Endometrium (tissue), 2 donors: ENCODE data around the gene MFN1.
A peak's percentile ranks its signal among the peaks of the same experiment; 100 is the strongest.

ENCODE experiments used
- FAIRE-seq: peaks from 2 replicates; lab custom pipeline; 2012; peaks lifted over from hg19 to GRCh38; lab: Jason Lieb, UNC
- donor health status: control.
- donor health status: control.

Gene MFN1

GRCh38 chr3:179348325-179349013 lies 960 bp downstream of the MFN1 start:
- no peak for FAIRE-seq

- no peak for FAIRE-seq
Measured at GRCh38 chr3:179355996-179356395, 8.5 kb downstream of the MFN1 start.

DNA sequence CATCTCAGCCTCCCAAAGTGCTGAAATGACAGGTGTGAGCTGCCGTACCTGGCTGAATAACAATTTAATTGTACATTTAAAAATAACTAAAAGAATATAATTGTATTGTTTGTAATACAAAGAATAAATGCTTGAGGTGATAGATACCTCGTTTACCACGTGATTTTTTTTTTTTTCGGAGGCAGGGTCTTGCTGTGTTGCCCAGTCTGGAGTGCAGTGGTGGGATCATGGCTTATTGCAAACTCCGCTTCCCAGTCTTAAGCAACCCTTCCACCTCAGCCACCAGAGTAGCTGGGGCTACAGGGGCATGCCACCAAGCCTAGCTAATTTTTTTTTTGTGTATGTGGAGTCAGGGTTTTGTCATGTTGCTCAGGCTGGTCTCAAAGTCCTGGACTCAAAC lies 15.8 kb downstream of the MFN1 start:
- no peak for FAIRE-seq

GRCh38 chr3:179369621-179370020 lies 22.1 kb downstream of the MFN1 start:
- peak; percentile 18 for FAIRE-seq

DNA sequence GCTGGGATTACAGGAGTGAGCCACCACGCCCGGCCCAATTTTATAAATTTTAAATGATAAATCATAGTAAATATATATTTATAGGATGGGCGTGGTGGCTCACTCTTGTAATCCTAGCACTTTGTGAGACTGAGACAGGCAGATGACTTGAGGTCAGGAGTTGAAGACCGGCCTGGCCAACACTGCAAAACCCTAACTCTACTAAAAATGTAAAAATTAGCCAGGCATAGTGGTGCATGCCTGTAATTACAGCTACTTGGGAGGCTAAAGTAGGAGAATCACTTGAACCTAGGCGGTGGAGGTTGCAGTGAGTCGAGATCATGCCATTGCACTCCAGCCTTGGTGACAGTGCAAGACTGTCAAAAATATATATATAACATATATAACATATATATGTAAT lies 26.4 kb downstream of the MFN1 start:
- FAIRE-seq = no peak

- FAIRE-seq = no peak
Measured at GRCh38 chr3:179375091-179375999, 27.8 kb downstream of the MFN1 start.

GRCh38 chr3:179376474-179376873 lies 29.0 kb downstream of the MFN1 start:
- no peak for FAIRE-seq

DNA sequence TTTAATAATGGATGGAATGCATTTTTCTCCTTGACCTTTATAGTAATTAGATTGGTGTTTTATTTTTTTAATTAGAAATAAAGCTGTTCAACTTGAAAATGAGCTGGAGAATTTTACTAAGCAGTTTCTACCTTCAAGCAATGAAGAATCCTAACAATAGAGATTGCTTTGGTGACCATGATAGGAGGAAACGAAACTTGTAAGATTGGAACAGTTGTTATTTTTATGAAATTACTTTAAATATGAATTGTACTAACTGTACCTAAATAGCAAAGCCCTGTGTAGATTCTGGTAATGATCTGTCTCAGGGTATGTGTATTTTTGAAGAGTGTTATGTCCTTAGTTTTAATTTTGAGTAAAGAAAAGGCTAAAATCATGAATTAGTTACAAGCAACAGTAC lies 44.4 kb downstream of the MFN1 start:
- no peak for FAIRE-seq

DNA sequence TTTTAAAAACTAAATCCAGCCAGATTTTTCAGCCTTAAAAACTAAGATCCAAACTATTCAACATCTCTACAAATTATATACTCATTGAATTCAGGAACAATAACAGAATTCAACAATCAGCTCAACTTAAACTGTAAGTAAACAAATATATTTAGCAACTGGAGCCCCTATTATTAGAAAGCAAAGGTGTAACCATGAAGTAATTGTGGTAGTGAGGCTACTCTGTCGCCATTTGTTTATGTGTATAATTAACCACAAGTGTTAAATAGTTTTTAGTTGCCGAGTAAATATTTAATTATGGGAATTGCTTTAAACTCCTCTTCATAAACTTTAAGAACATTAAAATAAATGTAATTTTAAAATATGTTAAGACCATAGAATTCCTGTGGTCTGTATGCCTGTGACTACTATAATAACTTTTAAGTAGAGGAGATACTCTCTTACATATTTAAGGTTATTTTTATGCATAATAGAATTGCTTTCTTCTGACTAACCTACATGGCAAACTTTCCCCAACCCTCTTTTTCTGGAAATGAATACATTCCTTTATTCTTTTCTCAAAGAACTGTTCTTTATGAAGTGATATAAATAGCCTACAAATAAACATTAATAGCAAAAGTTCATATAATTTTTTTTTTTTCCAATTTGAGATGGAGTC lies 51.2 kb downstream of the MFN1 start:
- FAIRE-seq = no peak

DNA sequence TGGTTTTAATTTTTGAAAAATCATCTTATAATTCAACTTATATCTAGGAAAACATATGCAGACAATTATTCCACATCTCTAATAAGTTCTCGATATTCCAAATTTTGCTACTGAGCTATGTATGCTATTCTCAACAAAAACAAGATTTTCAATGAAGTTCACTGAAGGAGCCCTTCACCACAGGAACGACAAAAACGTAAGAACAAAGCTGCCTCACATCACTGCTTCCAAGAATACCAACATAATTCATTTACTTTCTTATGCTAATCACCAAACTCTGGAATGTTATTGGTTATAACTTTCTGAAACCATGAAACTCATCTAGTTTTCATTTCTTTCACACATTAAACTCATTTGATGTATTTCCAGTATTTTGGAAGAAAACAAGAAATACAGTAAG lies 54.1 kb downstream of the MFN1 start:
- FAIRE-seq = no peak

- FAIRE-seq = no peak
Measured at GRCh38 chr3:179402963-179403362, 55.5 kb downstream of the MFN1 start.

DNA sequence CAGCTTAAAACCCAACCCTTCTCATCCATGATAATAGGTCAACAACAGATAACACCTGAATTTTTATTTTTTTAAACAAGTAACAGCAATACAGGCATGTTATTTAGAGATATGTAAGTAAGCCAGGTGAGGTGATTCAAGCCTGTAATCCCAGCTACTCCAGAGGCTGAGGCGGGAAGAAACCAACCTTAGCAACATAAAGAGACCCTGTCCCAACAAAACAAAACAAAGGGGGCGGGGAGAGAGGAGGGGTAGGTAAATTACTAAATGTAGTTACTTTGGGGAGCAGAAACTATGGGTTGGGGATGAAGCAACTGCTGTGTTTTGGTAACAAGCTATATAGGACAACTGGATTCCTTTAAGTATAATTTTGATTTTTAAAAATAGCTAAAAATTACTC lies 56.8 kb downstream of the MFN1 start:
- no peak for FAIRE-seq

DNA sequence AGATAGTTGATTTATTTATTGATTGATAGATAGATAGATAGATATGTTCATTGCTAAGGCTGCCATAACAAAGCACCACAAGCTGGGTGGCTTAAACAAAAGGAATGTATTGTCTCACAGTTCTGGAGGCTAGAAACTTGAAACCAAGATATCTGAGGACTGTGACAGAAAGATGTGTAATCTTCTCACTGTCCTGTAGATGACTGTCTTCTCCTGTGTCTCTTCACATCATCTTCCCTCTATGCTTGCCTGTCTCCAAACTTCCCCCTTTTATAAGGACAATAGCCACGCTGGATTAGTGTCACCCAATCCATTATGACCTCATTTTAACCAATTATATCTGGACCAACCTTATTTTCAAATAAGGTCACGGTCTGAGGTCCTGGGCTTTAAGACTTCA lies 62.8 kb downstream of the MFN1 start:
- no peak for FAIRE-seq

GRCh38 chr3:179410999-179411398 lies 63.5 kb downstream of the MFN1 start:
- no peak for FAIRE-seq

DNA sequence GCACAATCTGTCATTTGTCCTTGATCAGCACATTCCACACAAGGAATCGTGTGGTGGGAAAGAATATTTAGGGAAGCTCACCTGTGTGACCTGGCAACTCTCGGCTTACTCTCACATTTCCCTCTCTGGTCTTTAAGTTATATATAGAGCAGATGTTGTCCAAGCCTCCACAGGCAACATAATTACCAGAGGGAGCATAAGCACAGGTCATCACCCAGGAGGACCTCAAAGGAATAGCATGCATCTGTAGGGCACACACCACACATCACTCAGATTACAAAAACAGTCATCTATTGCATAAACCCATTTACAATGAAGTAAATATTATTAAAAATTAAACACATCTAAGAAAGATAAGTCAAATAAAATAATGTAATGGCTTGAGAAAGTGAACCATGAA lies 67.3 kb downstream of the MFN1 start:
- no peak for FAIRE-seq

- FAIRE-seq = no peak
Measured at GRCh38 chr3:179415377-179415776, 67.9 kb downstream of the MFN1 start.

- no peak for FAIRE-seq
Measured at GRCh38 chr3:179416681-179417080, 69.2 kb downstream of the MFN1 start.

DNA sequence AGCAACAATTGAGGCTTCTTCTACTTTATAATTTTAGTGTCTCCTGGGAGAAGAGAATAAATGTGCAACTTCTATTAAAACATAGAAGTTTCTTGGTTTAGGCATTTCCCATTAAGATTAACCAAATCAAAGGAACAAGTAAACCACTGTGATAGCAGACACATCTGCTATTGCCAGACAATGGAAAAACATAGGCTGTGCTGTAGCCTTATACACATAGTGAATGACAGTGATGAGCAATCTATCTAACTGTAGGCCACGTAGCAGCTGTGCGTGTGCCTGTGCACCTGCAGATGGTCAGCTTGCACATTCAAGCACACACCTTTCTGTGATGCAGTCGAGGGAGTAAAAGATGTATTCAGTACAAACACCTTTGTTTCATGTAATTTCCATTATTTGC lies 71.1 kb downstream of the MFN1 start:
- no peak for FAIRE-seq

GRCh38 chr3:179421500-179421899 lies 74.0 kb downstream of the MFN1 start:
- no peak for FAIRE-seq

GRCh38 chr3:179425075-179425474 lies 77.6 kb downstream of the MFN1 start:
- FAIRE-seq = no peak

- FAIRE-seq = no peak
Measured at GRCh38 chr3:179428876-179429548, 81.5 kb downstream of the MFN1 start.

- FAIRE-seq = no peak
Measured at GRCh38 chr3:179430277-179430870, 82.9 kb downstream of the MFN1 start.
